ENCODE data around the gene SPRR2F. TPM values are rescaled to one million over a fixed set of nuclear protein-coding genes. Genes with fewer than 3 reads are reported as not detected.

The SPRR2F gene
- not detected in 2 replicates for total RNA-seq (2013; cell fraction: nucleolus; rRNA removed)
- total RNA-seq (2014; rRNA removed), result not detected in 2 replicates
- not detected in 2 replicates for total RNA-seq (2014; rRNA removed; fragmentation: Illumina TruSeq; extraction: Trizol)
- not detected in 2 replicates for total RNA-seq (2021)
- polyA plus RNA-seq (2011; ENCODE audit: low read depth), result not detected
- 0.18 TPM in 1 of 2 replicates, not detected in the other for polyA plus RNA-seq (2011; rRNA removed)
- polyA plus RNA-seq (2011; cell fraction: cytosol; rRNA removed), result 0.10 TPM in 1 of 2 replicates, not detected in the other
- not detected in 2 replicates for polyA plus RNA-seq (2011; cell fraction: nucleus; rRNA removed)
- polyA plus RNA-seq (2012), result not detected in 2 replicates
- not detected in 2 replicates for polyA plus RNA-seq (2014; fragmentation: Illumina TruSeq; extraction: Trizol)
- polyA plus RNA-seq (2014; fragmentation: Nextera tagmentation; extraction: Ambion mirVana), result under 1 TPM in 1 of 2 experiments, not detected in 1; 0.27 TPM
- 0.18 TPM in 1 of 2 replicates, not detected in the other for polyA plus RNA-seq (2014; rRNA removed)
- polyA plus RNA-seq (2016; fragmentation: Nextera tagmentation; extraction: Ambion mirVana), result not detected
- polyA minus RNA-seq (2011; rRNA and poly(A)+ RNA removed), result not detected in 2 replicates
- polyA minus RNA-seq (2011; cell fraction: cytosol; rRNA and poly(A)+ RNA removed), result not detected in 2 replicates
- polyA minus RNA-seq (2011; cell fraction: nucleus; rRNA and poly(A)+ RNA removed), result not detected in 2 replicates
- Bru-seq, nascent RNA, result percentile 21 among the genes with signal in this experiment
- percentile 22 among the genes with signal in this experiment for BruChase-seq, experiment 1, labeled RNA remaining after a 6-hour chase
- BruChase-seq, experiment 2, labeled RNA remaining after a 2-hour chase, result not detected
- long read RNA-seq, experiment 1, result 0 reads
- long read RNA-seq, experiment 2, partial matches to known transcripts, result 0 of 4 reads
- long read RNA-seq, experiment 2, other reads (novel, unspliced or antisense), result 4 of 4 reads

GRCh38 chr1:153113416-153113815 is at the start of gene SPRR2F:
SPRR2F (minus strand) TSS chr1:153113516; CDS start chr1:153112733, 783 bp downstream.
- TF ChIP-seq ZBED1 (IDR thresholded peaks at IDR 0.05; ENCODE audit: borderline replicate concordance), result no peak
- no peak for TF ChIP-seq BACH1 (IDR thresholded peaks at IDR 0.05; ENCODE audit: borderline replicate concordance)
- no peak for TF ChIP-seq BCLAF1 (IDR thresholded peaks at IDR 0.05)
- Histone ChIP-seq H3K9ac (ENCODE audit: control insufficient read depth, insufficient read depth, low read length) (no peak within 1 kb of the TSS), H3K79me2 (ENCODE audit: control insufficient read depth, insufficient read depth, low read length) (no peaks in the 10 kb centered on the region), H3K4me3 (no peak within 1 kb of the TSS), H3K27me3 (replicated peaks in 1 of 2; ENCODE audit: control insufficient read depth in 2 of 2, insufficient read depth in 2 of 2, low read length in 1 of 2) (no peaks in the 10 kb centered on the region), H3K4me2 (ENCODE audit: control insufficient read depth, insufficient read depth) (no peak within 1 kb of the TSS), H3K4me1 (ENCODE audit: control insufficient read depth, insufficient read depth, low read length) (no peaks in the 10 kb centered on the region), H4K20me1 (ENCODE audit: control insufficient read depth, insufficient read depth) (no peaks in the 10 kb centered on the region), H3K9me3 (replicated peaks; ENCODE audit: control insufficient read depth, insufficient read depth, low read length) (no peaks in the 10 kb centered on the region), H3K27ac (ENCODE audit: control insufficient read depth, insufficient read depth) (no peak within 1 kb of the TSS), H3K36me3 (ENCODE audit: control insufficient read depth in 2 of 2, insufficient read depth in 2 of 2, low read length in 1 of 2) (no peaks in the 10 kb centered on the region), H2AFZ (ENCODE audit: control insufficient read depth, low read depth, low read length) (no peak within 1 kb of the TSS)
- intact Hi-C loops (cut with micrococcal nuclease; ENCODE audit: unreplicated experiment) (no loop called here), in situ Hi-C loops (cut with MboI) (no loop called here)
- no TSS peak for BruUV-seq (replicated peaks)
- DNase-seq (ENCODE audit: low read depth, low spot score), result no peak
- no peak for ATAC-seq
- WGBS (ENCODE audit: insufficient coverage, insufficient replicate concordance, low lambda C conversion rate, missing lambda C conversion rate), result 30% methylated on average over 3 of the region's 3 CpGs
- CTCF ChIA-PET, result no interaction called here
- RAD21 ChIA-PET (ENCODE audit: unreplicated experiment), result no interaction called here
- POLR2A ChIA-PET, result no interaction called here
- SMC1A ChIA-PET (ENCODE audit: uncharacterized antibody, unreplicated experiment), result no interaction called here
- FAIRE-seq, result no peak

All from GM12878 (cell line).